Liver (tissue), 3 donors: Measurements from ENCODE around the gene TOX2.

ENCODE experiments used
- ATF3 ChIP-seq: IDR thresholded peaks from 2 replicates; pipeline ENCODE4 v1.6.1; 2016; ENCODE audit warnings: antibody characterized with exemption
- CTCF ChIP-seq: fragments of 150-350 bp; IDR thresholded peaks from 2 replicates; pipeline ENCODE4 v1.5.1; 2017; ENCODE audit warnings: improper control_type of control experiment, low read depth, low read length; ENCODE audit not compliant: missing input control
- FOXA1 ChIP-seq: IDR thresholded peaks from 2 replicates; pipeline ENCODE4 v1.6.1; 2016; ENCODE audit warnings: antibody characterized with exemption
- MAX ChIP-seq: IDR thresholded peaks from 2 replicates; pipeline ENCODE4 v1.6.1; 2016; ENCODE audit warnings: antibody characterized with exemption
- SP1 ChIP-seq: IDR thresholded peaks from 2 replicates; pipeline ENCODE4 v1.6.1; 2018; ENCODE audit warnings: antibody characterized with exemption, mild to moderate bottlenecking
- TAF1 ChIP-seq: conservative IDR thresholded peaks from 2 replicates; pipeline ENCODE4 v1.6.1; 2016; ENCODE audit warnings: antibody characterized with exemption, mild to moderate bottlenecking
- YY1 ChIP-seq: IDR thresholded peaks from 2 replicates; pipeline ENCODE4 v1.6.1; 2016; ENCODE audit warnings: antibody characterized with exemption, mild to moderate bottlenecking
- ZBTB33 ChIP-seq: IDR thresholded peaks from 2 replicates; pipeline ENCODE4 v1.6.1; 2016; ENCODE audit warnings: antibody characterized with exemption
- donor health status: healthy.
- donor health status: healthy.

- TF ChIP-seq CTCF (no peak), YY1 (no peak), MAX (no peak), SP1 (no peak), TAF1 (no peak), FOXA1 (no peak), ATF3 (no peak), ZBTB33 (no peak)
Observed at GRCh38 chr20:43973671-43974450, 59.2 kb downstream of the TOX2 start.
